Thyroid gland (tissue), 4 donors: ENCODE data around the gene CCDC183. TPM values are rescaled to one million over a fixed set of nuclear protein-coding genes. Genes with fewer than 3 reads are reported as not detected.

ENCODE experiments used
- DNase-seq, 2 donors: peaks; one replicate each; pipeline ENCODE4 v3.0.0-alpha.2; 2019
- H3K27ac ChIP-seq, 3 donors: fragments of 200-600 bp; sonication (generic); 1 replicate in 2 of 3; 2 replicates in 1 of 3; pipeline ENCODE4 v1.5.1; 2016 to 2019; ENCODE audit warnings: mild to moderate bottlenecking in 1 of 3, moderate library complexity in 1 of 3
- H3K27me3 ChIP-seq: fragments of 200-600 bp; sonication (generic); one replicate; pipeline ENCODE4 v1.5.1; 2019
- H3K36me3 ChIP-seq, 2 donors: fragments of 200-600 bp; sonication (generic); one replicate each; pipeline ENCODE4 v1.5.1; 2016 to 2019
- H3K4me1 ChIP-seq, 2 donors: fragments of 200-600 bp; sonication (generic); one replicate each; pipeline ENCODE4 v1.5.1; 2017 to 2019
- H3K4me3 ChIP-seq, 3 donors: fragments of 200-600 bp; sonication (generic); replicated peaks in 1 of 3; 1 replicate in 2 of 3; 2 replicates in 1 of 3; pipeline ENCODE4 v1.5.1; 2016; ENCODE audit warnings: mild to moderate bottlenecking in 1 of 3
- H3K9me3 ChIP-seq: fragments of 200-600 bp; sonication (generic); one replicate; pipeline ENCODE4 v1.5.1; 2017
- CTCF ChIP-seq, 6 experiments: fragments of 200-600 bp in 3 of 6; fragments of 450-650 bp in 3 of 6; sonication (generic) in 3 of 6; IDR thresholded peaks; one replicate each; pipeline ENCODE4 v1.5.1; 2016 to 2019; ENCODE audit warnings: antibody characterized with exemption in 6 of 6, mild to moderate bottlenecking in 2 of 6, inconsistent platforms in 1 of 6, moderate library complexity in 1 of 6
- POLR2A ChIP-seq, 2 donors: fragments of 450-650 bp; IDR thresholded peaks; one replicate each; pipeline ENCODE4 v1.6.1; 2017; ENCODE audit warnings: antibody characterized with exemption in 2 of 2, mild to moderate bottlenecking in 2 of 2, moderate library complexity in 1 of 2
- WGBS, 2 donors: methylation state at CpG; one replicate each; pipeline ENCODE4 v1.1.5; 2017; 5-methylcytosine and 5-hydroxymethylcytosine counted together
- intact Hi-C: fragments of 100-400 bp; cut with DNase I; formaldehyde crosslinking; loops from one replicate; pipeline ENCODE4 v1.15.1; 2023
- total RNA-seq, 4 donors: library from RNA; depleted of rRNA; stranded (reverse); fragments of >200 nt; gene quantifications; one replicate each; pipeline ENCODE4 v1.2.3, GENCODE V29; 2016

CCDC183 gene
- total RNA-seq, 4 donors from 2014 or later, result 1.3 to 4.6 (median 2.8) TPM

- TF ChIP-seq CTCF (IDR thresholded peaks at IDR 0.05) (no peak), POLR2A (IDR thresholded peaks at IDR 0.05) (no peak)
- no peak for DNase-seq
- WGBS, 2 donors, result 58 to 76% methylated on average over 3 of the region's 3 CpGs
Observed at GRCh38 chr9:136771907-136772415, 24.2 kb upstream of the CCDC183 start.

GRCh38 chr9:136773386-136774044, 22.6 kb upstream of the CCDC183 start:
- intact Hi-C loops, result no loop called here
- no peak for DNase-seq
- no peaks in the 10 kb centered on the region for H3K4me1 ChIP-seq
- no peaks in the 10 kb centered on the region for H3K27me3 ChIP-seq
- H3K9me3 ChIP-seq, result no peaks in the 10 kb centered on the region
- WGBS, 2 donors, result 59 to 86% methylated on average over 3 to 4 of the region's 7 CpGs
- no peaks in the 10 kb centered on the region for H3K36me3 ChIP-seq
- TF ChIP-seq CTCF (IDR thresholded peaks at IDR 0.05) (no peak), POLR2A (IDR thresholded peaks at IDR 0.05) (no peak)
- no peak overlapping the region for H3K4me3 ChIP-seq
- no peak overlapping the region for H3K27ac ChIP-seq

More at GRCh38 chr9:136771907-136772415, 24.2 kb upstream of the CCDC183 start:
- no peaks in the 10 kb centered on the region for H3K36me3 ChIP-seq
- intact Hi-C loops, result no loop called here
- H3K9me3 ChIP-seq, result no peaks in the 10 kb centered on the region
- no peak overlapping the region for H3K4me3 ChIP-seq
- H3K27ac ChIP-seq, result no peak overlapping the region
- no peaks in the 10 kb centered on the region for H3K27me3 ChIP-seq
- no peaks in the 10 kb centered on the region for H3K4me1 ChIP-seq

- WGBS, 2 donors, result 88 to 97% methylated on average over 5 to 12 of the region's 12 CpGs
- intact Hi-C loops, result no loop called here
Observed at GRCh38 chr9:136774416-136775045, 21.6 kb upstream of the CCDC183 start.

GRCh38 chr9:136775191-136775590, 20.9 kb upstream of the CCDC183 start:
- intact Hi-C loops, result no loop called here
- H3K4me1 ChIP-seq, result no peaks in the 10 kb centered on the region
- H3K27ac ChIP-seq, result no peak overlapping the region
- WGBS, 2 donors, result 93% methylated on average over 2 to 6 of the region's 6 CpGs
- DNase-seq, result no peak
- no peaks in the 10 kb centered on the region for H3K36me3 ChIP-seq
- TF ChIP-seq POLR2A (IDR thresholded peaks at IDR 0.05), result no peak
- no peak for TF ChIP-seq CTCF (IDR thresholded peaks at IDR 0.05)
- H3K27me3 ChIP-seq, result no peaks in the 10 kb centered on the region
- H3K9me3 ChIP-seq, result no peaks in the 10 kb centered on the region
- no peak overlapping the region for H3K4me3 ChIP-seq

More at GRCh38 chr9:136774416-136775045, 21.6 kb upstream of the CCDC183 start:
- Histone ChIP-seq H3K27ac (no peak overlapping the region), H3K4me3 (no peak overlapping the region), H3K4me1 (no peaks in the 10 kb centered on the region), H3K9me3 (no peaks in the 10 kb centered on the region), H3K27me3 (no peaks in the 10 kb centered on the region), H3K36me3 (no peaks in the 10 kb centered on the region)
- no peak for DNase-seq
- no peak for TF ChIP-seq CTCF (IDR thresholded peaks at IDR 0.05)
- no peak for TF ChIP-seq POLR2A (IDR thresholded peaks at IDR 0.05)

- TF ChIP-seq CTCF (IDR thresholded peaks at IDR 0.05), result no peak
- no peak for TF ChIP-seq POLR2A (IDR thresholded peaks at IDR 0.05)
- H3K9me3 ChIP-seq, result no peaks in the 10 kb centered on the region
- intact Hi-C loops, result no loop called here
- no peak overlapping the region for H3K27ac ChIP-seq
- H3K4me3 ChIP-seq, result no peak overlapping the region
- H3K27me3 ChIP-seq, result no peaks in the 10 kb centered on the region
- 65 to 68% methylated on average over 7 of the region's 7 CpGs for WGBS, 2 donors
- no peaks in the 10 kb centered on the region for H3K4me1 ChIP-seq
- DNase-seq, result no peak
- no peaks in the 10 kb centered on the region for H3K36me3 ChIP-seq
Observed at GRCh38 chr9:136776947-136777346, 19.2 kb upstream of the CCDC183 start.
